KMS-11 (cell line): Measurements from ENCODE around the gene FFAR4.

Source experiments
- H2AFZ ChIP-seq: fragments of 200-600 bp; sonication (generic); 2 replicates; pipeline ENCODE4 v1.6.1; 2016; ENCODE audit warnings: antibody characterized with exemption, mixed run types, low read depth
- H3K27ac ChIP-seq: fragments of 200-600 bp; sonication (generic); 2 replicates; pipeline ENCODE4 v1.6.1; 2016; ENCODE audit warnings: mild to moderate bottlenecking, mixed run types
- H3K27me3 ChIP-seq: fragments of 200-600 bp; sonication (generic); 2 replicates; pipeline ENCODE4 v1.6.1; 2017; ENCODE audit warnings: mild to moderate bottlenecking, low read depth, mixed run types, moderate library complexity; ENCODE audit not compliant: insufficient read depth
- H3K36me3 ChIP-seq: fragments of 200-600 bp; sonication (generic); 2 replicates; pipeline ENCODE4 v1.6.1; 2017; ENCODE audit warnings: mild to moderate bottlenecking, mixed run types; ENCODE audit not compliant: insufficient read depth
- H3K4me1 ChIP-seq: fragments of 200-600 bp; sonication (generic); 2 replicates; pipeline ENCODE4 v1.6.1; 2016; ENCODE audit warnings: mild to moderate bottlenecking, low read depth, mixed run types; ENCODE audit not compliant: poor library complexity, severe bottlenecking
- H3K4me2 ChIP-seq: fragments of 200-600 bp; sonication (generic); 2 replicates; pipeline ENCODE4 v1.7.0; 2016; ENCODE audit warnings: mild to moderate bottlenecking, mixed run types
- H3K4me3 ChIP-seq: fragments of 200-600 bp; sonication (generic); IDR thresholded peaks from 2 replicates; pipeline ENCODE4 v1.6.1; 2017; ENCODE audit warnings: low read depth, low read length, mixed read lengths; ENCODE audit not compliant: insufficient read depth
- H3K79me2 ChIP-seq: fragments of 200-600 bp; sonication (generic); 2 replicates; pipeline ENCODE4 v1.6.1; 2016; ENCODE audit warnings: low read depth, mixed run types; ENCODE audit not compliant: insufficient read depth
- H3K9ac ChIP-seq: fragments of 200-600 bp; sonication (generic); 2 replicates; pipeline ENCODE4 v1.6.1; 2016; ENCODE audit warnings: mild to moderate bottlenecking, mixed run types
- H4K20me1 ChIP-seq: fragments of 200-600 bp; sonication (generic); 2 replicates; pipeline ENCODE4 v1.6.1; 2016; ENCODE audit warnings: mild to moderate bottlenecking, mixed run types; ENCODE audit not compliant: insufficient read depth
- TF ChIP-seq, protein P1 (sequence below): fragments of 200-600 bp; sonication (generic); conservative IDR thresholded peaks from 2 replicates; pipeline ENCODE4 v1.6.1; 2017; ENCODE audit warnings: low read depth, mild to moderate bottlenecking, antibody characterized with exemption, low read length, moderate library complexity, mixed read lengths

FFAR4 gene

DNA sequence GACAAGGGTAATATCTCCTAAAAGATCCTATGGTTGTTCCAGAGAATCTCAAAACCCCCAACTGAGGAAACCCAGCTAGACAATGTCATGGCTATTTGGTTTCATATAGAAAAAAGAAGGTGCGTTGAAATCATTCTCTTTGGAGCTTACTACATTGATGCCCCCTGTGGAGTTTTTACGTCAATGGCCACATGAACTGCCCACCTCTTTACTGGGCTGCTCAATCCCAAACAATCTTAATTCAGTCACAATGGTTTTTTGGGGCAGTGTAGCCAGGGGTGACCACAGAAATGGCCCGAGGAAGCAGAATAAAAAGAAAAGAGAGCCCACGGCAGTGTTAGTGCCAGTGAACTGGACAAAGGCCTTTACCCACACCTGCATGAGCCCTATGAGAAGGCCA is 26.8 kb downstream of the FFAR4 start:
- H3K4me1 ChIP-seq, result no peaks in the 10 kb centered on the region
- no peaks in the 10 kb centered on the region for H3K79me2 ChIP-seq
- no peaks in the 10 kb centered on the region for H3K27me3 ChIP-seq
- no peak overlapping the region for H3K4me3 ChIP-seq
- no peak overlapping the region for H3K4me2 ChIP-seq
- H2AFZ ChIP-seq, result no peak overlapping the region
- H3K36me3 ChIP-seq, result no peaks in the 10 kb centered on the region
- no peak overlapping the region for H3K9ac ChIP-seq
- no peak overlapping the region for H3K27ac ChIP-seq
- no peaks in the 10 kb centered on the region for H4K20me1 ChIP-seq
- TF ChIP-seq, protein P1, sequence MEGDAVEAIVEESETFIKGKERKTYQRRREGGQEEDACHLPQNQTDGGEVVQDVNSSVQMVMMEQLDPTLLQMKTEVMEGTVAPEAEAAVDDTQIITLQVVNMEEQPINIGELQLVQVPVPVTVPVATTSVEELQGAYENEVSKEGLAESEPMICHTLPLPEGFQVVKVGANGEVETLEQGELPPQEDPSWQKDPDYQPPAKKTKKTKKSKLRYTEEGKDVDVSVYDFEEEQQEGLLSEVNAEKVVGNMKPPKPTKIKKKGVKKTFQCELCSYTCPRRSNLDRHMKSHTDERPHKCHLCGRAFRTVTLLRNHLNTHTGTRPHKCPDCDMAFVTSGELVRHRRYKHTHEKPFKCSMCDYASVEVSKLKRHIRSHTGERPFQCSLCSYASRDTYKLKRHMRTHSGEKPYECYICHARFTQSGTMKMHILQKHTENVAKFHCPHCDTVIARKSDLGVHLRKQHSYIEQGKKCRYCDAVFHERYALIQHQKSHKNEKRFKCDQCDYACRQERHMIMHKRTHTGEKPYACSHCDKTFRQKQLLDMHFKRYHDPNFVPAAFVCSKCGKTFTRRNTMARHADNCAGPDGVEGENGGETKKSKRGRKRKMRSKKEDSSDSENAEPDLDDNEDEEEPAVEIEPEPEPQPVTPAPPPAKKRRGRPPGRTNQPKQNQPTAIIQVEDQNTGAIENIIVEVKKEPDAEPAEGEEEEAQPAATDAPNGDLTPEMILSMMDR, result no peak

DNA sequence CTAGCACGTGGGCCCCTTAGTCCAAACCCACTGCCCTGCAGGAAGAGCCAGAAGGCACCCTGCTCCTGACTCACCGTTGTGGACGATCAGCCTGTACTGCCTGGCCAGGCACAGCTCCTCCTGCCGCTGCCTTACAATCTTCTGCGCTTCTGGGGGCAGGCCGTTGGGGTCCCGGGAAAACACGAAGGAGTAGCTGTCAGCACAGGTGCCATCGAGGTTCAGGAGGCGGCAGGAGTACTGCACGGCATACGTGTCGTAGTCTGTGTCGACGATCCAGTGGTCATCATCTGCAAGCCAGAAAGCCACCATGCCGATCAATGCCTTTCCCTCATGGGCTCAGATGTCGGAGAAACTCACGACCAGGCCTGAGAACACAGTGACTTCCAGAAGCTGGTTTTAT is 27.3 kb downstream of the FFAR4 start:
- H3K27me3 ChIP-seq, result no peaks in the 10 kb centered on the region
- H3K4me1 ChIP-seq, result no peaks in the 10 kb centered on the region
- no peak overlapping the region for H3K9ac ChIP-seq
- H3K36me3 ChIP-seq, result no peaks in the 10 kb centered on the region
- H3K27ac ChIP-seq, result no peak overlapping the region
- no peak overlapping the region for H2AFZ ChIP-seq
- TF ChIP-seq, protein P1, result no peak
- no peaks in the 10 kb centered on the region for H4K20me1 ChIP-seq
- no peak overlapping the region for H3K4me2 ChIP-seq
- H3K79me2 ChIP-seq, result no peaks in the 10 kb centered on the region
- H3K4me3 ChIP-seq, result no peak overlapping the region

DNA sequence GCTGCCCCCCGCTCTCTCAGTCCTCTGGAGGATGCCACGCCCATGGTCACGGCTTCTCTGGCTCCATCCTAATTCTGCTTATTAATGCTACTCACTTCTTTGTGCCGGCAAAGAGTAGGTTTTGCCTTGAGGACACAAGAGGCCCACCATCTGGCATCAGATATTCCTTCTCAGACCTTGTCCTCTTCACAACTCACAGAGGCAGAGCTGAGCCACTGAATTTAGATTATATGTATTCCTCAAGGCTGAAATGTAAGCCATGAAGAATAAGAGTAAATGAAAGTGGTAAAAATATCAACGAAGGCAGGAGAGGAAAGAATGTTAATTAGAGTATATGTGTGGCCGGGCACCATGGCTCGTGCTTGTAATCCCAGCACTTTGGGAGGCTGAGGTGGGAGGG is 28.1 kb downstream of the FFAR4 start:
- no peak overlapping the region for H3K4me3 ChIP-seq
- no peak overlapping the region for H2AFZ ChIP-seq
- H3K9ac ChIP-seq, result no peak overlapping the region
- no peak overlapping the region for H3K27ac ChIP-seq
- H3K36me3 ChIP-seq, result no peaks in the 10 kb centered on the region
- no peaks in the 10 kb centered on the region for H4K20me1 ChIP-seq
- TF ChIP-seq, protein P1, result no peak
- H3K4me1 ChIP-seq, result no peaks in the 10 kb centered on the region
- no peaks in the 10 kb centered on the region for H3K79me2 ChIP-seq
- H3K4me2 ChIP-seq, result no peak overlapping the region
- H3K27me3 ChIP-seq, result no peaks in the 10 kb centered on the region

DNA sequence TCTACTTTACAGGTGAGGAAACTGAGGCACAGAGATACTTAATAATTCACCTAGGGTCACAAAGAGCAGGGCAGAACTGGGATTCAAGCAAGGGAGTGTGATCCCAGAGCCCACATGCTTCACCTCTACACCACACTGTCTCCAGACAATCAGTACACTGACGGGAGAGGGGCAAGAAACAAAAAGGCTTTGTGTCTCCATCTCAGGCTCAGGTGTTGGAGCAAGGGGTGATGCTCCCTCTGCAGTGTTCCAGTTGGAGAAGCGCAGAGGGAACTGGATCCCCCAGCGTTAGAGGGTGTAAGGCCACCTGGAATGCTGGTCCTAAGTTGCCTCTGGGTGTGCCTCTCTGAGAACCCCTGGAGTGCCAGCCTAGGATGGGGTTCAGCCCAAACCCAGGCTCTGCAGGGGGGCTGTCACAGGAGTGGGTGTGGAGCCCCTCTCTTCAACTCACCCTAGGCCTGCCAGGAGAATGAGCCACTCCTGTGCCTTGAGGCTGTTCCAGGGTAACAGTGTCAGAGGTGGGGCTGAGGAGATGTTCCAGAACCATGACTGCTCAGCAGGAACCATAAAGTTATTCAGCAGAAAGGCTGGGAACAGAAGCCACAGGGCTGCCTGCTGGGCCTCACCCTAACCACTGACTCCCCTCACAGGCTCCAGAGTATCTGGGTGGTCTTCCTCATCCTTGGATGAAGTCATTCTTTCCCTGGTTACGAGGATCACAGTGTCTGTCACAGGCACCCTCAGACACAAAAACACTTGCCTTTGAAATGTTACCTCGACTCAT is 29.1 kb downstream of the FFAR4 start:
- Histone ChIP-seq H3K27me3 (no peaks in the 10 kb centered on the region), H2AFZ (no peak overlapping the region), H3K36me3 (no peaks in the 10 kb centered on the region), H3K9ac (no peak overlapping the region), H4K20me1 (no peaks in the 10 kb centered on the region), H3K79me2 (no peaks in the 10 kb centered on the region), H3K27ac (no peak overlapping the region), H3K4me2 (no peak overlapping the region), H3K4me1 (no peaks in the 10 kb centered on the region), H3K4me3 (no peak overlapping the region)
- TF ChIP-seq, protein P1, result no peak
